ENCODE data around the gene MMEL1. TPM values are rescaled to one million over a fixed set of nuclear protein-coding genes. Genes with fewer than 3 reads are reported as not detected.
"Not testable (repeated sequence)": the region's sequence is repeated elsewhere in the genome, so short reads cannot be mapped to it uniquely, and the experiment has no call there.

Gene MMEL1
- total and polyA plus RNA-seq, 2 of the 13 experiments (the other 11 are each of a cell fraction or from before 2014, with no cell fraction given): 0.48 TPM; not detected in 1

DNA sequence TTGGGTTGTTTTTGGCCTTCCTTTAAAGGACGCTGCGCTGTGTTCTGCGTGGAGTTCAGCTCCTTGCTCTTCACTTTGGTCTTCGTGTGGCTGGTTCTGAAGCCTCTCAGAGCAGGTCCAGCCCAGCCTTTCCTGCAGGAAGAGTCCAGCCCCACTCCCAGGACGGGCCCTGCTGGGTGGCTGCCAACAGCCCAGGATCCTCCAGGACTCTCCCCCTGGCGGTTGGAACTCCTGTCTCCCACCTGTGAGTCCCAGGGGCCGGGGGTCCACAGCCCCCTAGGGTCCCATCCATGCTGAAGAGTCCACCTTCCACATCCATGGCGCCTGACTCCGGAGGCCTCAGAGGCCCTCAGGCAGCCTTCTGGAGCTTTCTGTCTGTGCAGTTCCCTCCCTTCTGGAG lies 81.3 kb downstream of the MMEL1 start (continued):
- TF ChIP-seq, protein P1, sequence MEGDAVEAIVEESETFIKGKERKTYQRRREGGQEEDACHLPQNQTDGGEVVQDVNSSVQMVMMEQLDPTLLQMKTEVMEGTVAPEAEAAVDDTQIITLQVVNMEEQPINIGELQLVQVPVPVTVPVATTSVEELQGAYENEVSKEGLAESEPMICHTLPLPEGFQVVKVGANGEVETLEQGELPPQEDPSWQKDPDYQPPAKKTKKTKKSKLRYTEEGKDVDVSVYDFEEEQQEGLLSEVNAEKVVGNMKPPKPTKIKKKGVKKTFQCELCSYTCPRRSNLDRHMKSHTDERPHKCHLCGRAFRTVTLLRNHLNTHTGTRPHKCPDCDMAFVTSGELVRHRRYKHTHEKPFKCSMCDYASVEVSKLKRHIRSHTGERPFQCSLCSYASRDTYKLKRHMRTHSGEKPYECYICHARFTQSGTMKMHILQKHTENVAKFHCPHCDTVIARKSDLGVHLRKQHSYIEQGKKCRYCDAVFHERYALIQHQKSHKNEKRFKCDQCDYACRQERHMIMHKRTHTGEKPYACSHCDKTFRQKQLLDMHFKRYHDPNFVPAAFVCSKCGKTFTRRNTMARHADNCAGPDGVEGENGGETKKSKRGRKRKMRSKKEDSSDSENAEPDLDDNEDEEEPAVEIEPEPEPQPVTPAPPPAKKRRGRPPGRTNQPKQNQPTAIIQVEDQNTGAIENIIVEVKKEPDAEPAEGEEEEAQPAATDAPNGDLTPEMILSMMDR (CRISPR knock-in tag; IDR thresholded peaks at IDR 0.05): peak; percentile 32; the same call in 1 of the 2 replicates

GRCh38 chr1:2550309-2550861 lies 82.4 kb downstream of the MMEL1 start:
- peaks cover 59% of the 10 kb centered on the region for H3K4me1 ChIP-seq (ENCODE audit: insufficient read depth, low read length)
- in situ Hi-C loops (cut with HindIII; ENCODE audit: extremely low pct_ligation_motif_present, low pct_unique_long_range_greater_than_20kb); ATAC-seq; H4K20me1 ChIP-seq (ENCODE audit: insufficient read depth, low read length); CTCF ChIA-PET (ENCODE audit: low intra/inter-chr PET ratio, low total read pairs); H3K9ac ChIP-seq (ENCODE audit: insufficient read depth, low read depth, low read length); H3K27me3 ChIP-seq (ENCODE audit: control insufficient read depth in 1 of 2, insufficient read depth in 2 of 2, low read length in 2 of 2); DNase-seq (ENCODE audit: low spot score); BruUV-seq (replicated peaks); H3K79me2 ChIP-seq (ENCODE audit: insufficient read depth, low read length); H3K4me3 ChIP-seq (replicated peaks in 1 of 3; ENCODE audit: insufficient read depth in 1 of 3, low read depth in 2 of 3, low read length in 3 of 3); H3K4me2 ChIP-seq (ENCODE audit: low read depth, low read length); intact Hi-C loops (cut with micrococcal nuclease; ENCODE audit: unreplicated experiment); FAIRE-seq; H3K27ac ChIP-seq (ENCODE audit: extremely low read length, insufficient read depth, low read length); H3K9me3 ChIP-seq (ENCODE audit: low read length); H3K36me3 ChIP-seq (replicated peaks in 1 of 2; ENCODE audit: control insufficient read depth in 1 of 2, insufficient read depth in 2 of 2, low read length in 2 of 2); H2AFZ ChIP-seq (ENCODE audit: low read length): not testable (repeated sequence)
- POLR2A ChIA-PET: interaction anchor here (1.6 kb wide), 1 partner anchor 11 kb away, joined by 4 read pairs; no protein-coding TSS in a partner anchor
- 40% methylated on average over 1 of the region's 12 CpGs for WGBS (ENCODE audit: low lambda C conversion rate)

DNA sequence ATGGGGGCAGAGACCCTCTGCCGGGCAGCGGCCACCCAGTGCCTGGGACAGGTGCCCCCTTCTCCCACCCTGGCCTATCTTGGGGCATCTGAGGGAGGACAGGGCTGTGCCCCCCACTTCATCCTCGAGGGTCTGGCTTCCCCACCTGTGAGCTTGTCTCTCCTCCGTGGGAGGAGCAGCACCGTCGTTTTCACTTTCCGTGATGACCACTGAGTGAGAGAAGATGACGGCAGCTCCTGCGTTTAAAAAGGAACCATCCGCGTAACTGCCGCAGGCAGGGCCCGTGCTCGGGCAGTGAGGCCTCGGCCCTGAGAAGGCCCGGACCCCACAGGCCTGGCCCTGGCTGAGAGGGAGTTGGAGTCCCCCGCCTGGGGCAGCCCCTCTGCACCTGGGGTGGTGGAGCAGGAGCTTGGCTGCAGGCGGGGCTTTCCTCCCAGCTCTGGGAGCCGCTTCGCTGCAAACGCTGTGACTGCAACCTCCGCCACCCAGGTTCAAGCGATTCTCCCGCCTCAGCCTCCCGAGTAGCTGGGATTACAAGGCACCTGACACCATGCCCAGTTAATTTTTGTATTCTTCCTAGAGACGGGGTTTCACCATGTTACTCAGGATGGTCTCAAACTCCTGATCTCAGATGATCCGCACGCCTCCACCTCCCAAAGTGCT lies 83.3 kb downstream of the MMEL1 start:
- H4K20me1 ChIP-seq (ENCODE audit: insufficient read depth, low read length); H3K27me3 ChIP-seq (ENCODE audit: control insufficient read depth in 1 of 2, insufficient read depth in 2 of 2, low read length in 2 of 2); FAIRE-seq; H3K9me3 ChIP-seq (ENCODE audit: low read length); BruUV-seq (replicated peaks); H3K79me2 ChIP-seq (ENCODE audit: insufficient read depth, low read length); intact Hi-C loops (cut with micrococcal nuclease; ENCODE audit: unreplicated experiment); H3K27ac ChIP-seq (ENCODE audit: extremely low read length, insufficient read depth, low read length); CTCF ChIA-PET (ENCODE audit: low intra/inter-chr PET ratio, low total read pairs); H3K36me3 ChIP-seq (replicated peaks in 1 of 2; ENCODE audit: control insufficient read depth in 1 of 2, insufficient read depth in 2 of 2, low read length in 2 of 2); H2AFZ ChIP-seq (ENCODE audit: low read length); ATAC-seq; DNase-seq (ENCODE audit: low spot score): not testable (repeated sequence)
- peak overlapping the region; percentile 64; the same call in 1 of the 2 replicates for H3K9ac ChIP-seq (ENCODE audit: insufficient read depth, low read depth, low read length)
- in situ Hi-C loops (cut with HindIII; ENCODE audit: extremely low pct_ligation_motif_present, low pct_unique_long_range_greater_than_20kb): loop anchor here (5.0 kb wide), 1 partner anchor 137 kb away; the partner anchor contains the start of gene PEX10
- H3K4me1 ChIP-seq (ENCODE audit: insufficient read depth, low read length): peaks cover 59% of the 10 kb centered on the region
- 83% methylated on average over 14 of the region's 28 CpGs for WGBS (ENCODE audit: low lambda C conversion rate)
- H3K4me2 ChIP-seq (ENCODE audit: low read depth, low read length): peak overlapping the region; percentile 85; the same call in 1 of the 2 replicates
- POLR2A ChIA-PET: interaction anchor here (1.6 to 2.6 kb wide), 2 partner anchors 12 to 136 kb away, joined by 4 to 16 read pairs; partner anchors contain the start of gene PEX10
- peak overlapping the region in 1 of 3 experiments; percentile 80; a peak in 1 of 6 replicates for H3K4me3 ChIP-seq (replicated peaks in 1 of 3; ENCODE audit: insufficient read depth in 1 of 3, low read depth in 2 of 3, low read length in 3 of 3)

Measured in HepG2 (cell line).